HG02571 (cell line): Measurements from ENCODE around the gene TCHP.
"Not testable (repeated sequence)": the region's sequence is repeated elsewhere in the genome, so short reads cannot be mapped to it uniquely, and the experiment has no call there.

Experiments used
- ATAC-seq: cut with Tn5 transposase; IDR thresholded peaks from one replicate; pipeline ENCODE4 v1.9.1; 2021; ENCODE audit warnings: mild to moderate bottlenecking, moderate library complexity; ENCODE audit not compliant: unreplicated experiment

The TCHP gene

DNA sequence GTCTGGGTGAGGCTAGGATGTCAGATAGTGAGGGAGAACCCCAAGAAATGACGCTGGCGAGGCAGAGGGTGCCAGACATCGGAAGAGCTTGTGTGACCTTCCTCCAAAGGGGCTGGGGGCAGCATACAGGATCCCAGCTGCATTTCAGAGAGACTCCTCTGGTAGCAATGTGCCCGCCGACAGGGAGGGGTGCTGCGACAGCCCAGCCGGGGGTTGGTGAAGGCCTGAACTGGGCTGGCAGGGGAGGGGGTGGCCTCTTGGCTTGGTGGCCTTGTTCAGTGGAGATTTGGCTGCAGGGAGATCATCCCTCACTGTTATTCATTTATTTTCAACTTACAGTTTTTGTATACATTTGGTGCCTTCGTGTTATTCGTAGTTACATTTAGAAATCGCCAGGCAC is 5.2 kb downstream of the TCHP start:
- no peak for ATAC-seq

- ATAC-seq, result no peak
Observed at GRCh38 chr12:109910254-109910968, 10.3 kb downstream of the TCHP start.

DNA sequence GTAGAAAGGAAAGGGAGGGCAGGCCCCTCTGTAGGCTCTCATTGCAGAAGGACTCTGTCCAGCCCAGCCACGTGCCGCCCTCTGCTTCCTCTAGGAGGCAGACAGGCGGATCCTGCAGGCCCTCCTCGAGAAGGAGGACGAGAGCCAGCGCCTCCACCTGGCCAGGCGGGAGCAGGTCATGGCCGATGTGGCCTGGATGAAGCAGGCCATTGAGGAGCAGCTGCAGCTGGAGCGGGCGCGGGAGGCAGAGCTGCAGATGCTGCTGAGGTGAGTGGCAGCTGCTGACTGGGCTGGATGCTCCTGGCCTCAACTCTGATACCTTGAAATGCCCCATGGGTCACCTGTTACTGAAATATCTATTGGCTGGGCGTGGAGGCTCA is 10.9 kb downstream of the TCHP start:
- ATAC-seq, result no peak

GRCh38 chr12:109912855-109913321 is 12.8 kb downstream of the TCHP start:
- ATAC-seq, result no peak

DNA sequence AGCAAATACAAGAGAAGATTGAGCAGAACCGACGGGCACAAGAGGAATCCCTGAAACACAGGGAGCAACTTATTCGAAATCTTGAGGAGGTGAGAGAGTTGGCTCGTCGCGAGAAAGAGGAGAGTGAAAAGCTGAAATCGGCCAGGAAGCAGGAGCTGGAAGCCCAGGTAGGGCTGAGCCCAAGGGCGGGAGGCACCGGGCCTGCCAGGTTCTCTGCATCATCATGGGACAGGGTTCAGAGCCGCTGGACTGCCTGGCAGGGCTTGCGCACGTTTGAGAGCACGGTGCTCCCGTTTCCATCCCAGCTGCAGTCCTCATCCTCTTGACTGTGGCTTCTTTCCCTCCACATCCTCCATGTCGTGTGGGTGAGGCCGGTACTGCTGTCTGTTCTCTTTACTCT is 14.4 kb downstream of the TCHP start:
- no peak for ATAC-seq

GRCh38 chr12:109915171-109916040 is 15.3 kb downstream of the TCHP start:
- no peak for ATAC-seq

GRCh38 chr12:109916045-109916444 is 16.0 kb downstream of the TCHP start:
- no peak for ATAC-seq

DNA sequence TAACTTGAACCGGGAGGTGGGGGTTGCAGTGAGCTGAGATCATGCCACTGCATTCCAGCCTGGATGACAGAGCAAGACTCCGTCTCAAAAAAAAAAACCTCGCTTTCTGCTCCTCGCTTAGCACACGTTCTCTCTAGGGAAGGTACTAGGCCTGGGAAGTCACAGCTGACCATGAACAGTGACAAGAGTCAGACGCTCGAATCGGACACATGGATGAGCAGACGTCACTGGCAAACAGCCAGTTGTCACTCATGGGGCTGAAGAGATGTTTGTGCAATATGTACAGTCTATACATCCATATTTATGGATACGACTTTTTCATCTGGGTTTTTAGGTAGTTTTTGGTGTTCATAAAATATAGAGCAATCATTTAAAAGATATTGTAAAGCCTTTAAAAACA is 19.4 kb downstream of the TCHP start:
- ATAC-seq, result no peak

- ATAC-seq, result no peak
Observed at GRCh38 chr12:109920261-109920780, 20.2 kb downstream of the TCHP start.

DNA sequence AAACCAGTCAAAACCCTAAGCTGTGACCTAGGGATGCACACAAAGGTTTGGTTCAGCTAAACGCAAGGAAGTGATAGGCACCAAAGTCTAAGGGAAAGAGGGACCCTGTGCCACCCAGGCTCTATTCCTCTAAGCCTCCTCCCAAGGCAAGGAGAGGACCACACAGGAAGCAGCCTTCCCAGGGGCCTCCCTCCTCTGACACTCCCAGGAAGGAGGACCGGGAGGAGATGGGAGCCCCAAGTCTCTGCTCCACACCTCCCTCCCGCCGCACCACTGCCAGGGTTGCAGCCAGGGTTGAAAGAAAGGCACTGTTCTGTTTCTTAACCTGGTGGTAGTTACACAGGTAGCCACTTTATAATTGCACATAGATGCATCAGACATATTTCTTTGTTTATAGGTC is 21.9 kb downstream of the TCHP start:
- no peak for ATAC-seq

- ATAC-seq, result no peak
Observed at GRCh38 chr12:109923038-109923437, 23.0 kb downstream of the TCHP start.

GRCh38 chr12:109923481-109924245 is 23.6 kb downstream of the TCHP start:
- ATAC-seq, result no peak

GRCh38 chr12:109925185-109925840 is 25.2 kb downstream of the TCHP start:
- no peak for ATAC-seq

GRCh38 chr12:109926016-109926415 is 25.9 kb downstream of the TCHP start:
- no peak for ATAC-seq

DNA sequence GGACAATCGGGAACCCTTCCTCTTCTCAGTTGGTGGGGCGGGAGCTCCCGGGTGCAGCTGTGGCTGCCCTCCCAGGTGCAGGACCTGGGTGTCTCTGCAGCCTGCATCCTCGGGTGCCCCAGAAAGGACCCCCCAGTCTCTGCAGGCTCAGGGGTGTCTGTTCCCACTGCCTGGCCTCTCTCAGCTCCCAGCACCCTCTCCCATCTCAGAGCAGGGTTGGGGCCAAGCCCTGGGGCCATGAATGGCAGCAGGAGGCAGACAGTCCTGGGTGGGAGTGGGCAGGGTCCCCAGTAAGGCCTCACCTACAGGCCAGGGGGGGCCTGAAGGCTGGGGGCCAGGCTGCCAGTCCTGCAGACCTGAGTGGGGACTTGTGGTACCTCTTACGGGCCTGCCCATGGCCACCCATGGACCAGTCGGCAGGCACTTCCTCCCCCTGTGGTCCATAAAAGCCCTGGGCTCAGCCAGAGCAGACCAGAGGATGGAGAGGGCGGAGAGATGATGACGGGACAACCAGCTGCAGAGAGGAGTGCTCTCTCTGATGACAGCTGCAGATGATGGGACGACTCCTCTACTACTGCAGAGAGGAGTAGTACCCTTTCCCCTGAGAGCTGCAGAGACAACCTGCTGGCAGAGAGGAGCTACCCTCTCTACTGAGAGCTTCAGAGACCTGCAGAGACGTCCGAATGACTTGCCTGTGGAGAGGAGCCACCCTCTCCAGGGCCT is 26.6 kb downstream of the TCHP start:
- ATAC-seq, result no peak

GRCh38 chr12:109927622-109928021 is 27.5 kb downstream of the TCHP start:
- no peak for ATAC-seq

GRCh38 chr12:109928058-109928656 is 28.1 kb downstream of the TCHP start:
- ATAC-seq, result no peak

- ATAC-seq, result not testable (repeated sequence)
Observed at GRCh38 chr12:109929326-109929725, 29.3 kb downstream of the TCHP start.

- no peak for ATAC-seq
Observed at GRCh38 chr12:109930028-109930800, 30.1 kb downstream of the TCHP start.
